GM12892 (cell line): ENCODE measurements around the gene INS.

ENCODE experiments used
- POLR2A ChIP-seq: IDR thresholded peaks from 2 replicates; pipeline ENCODE4 v1.6.1; 2011; ENCODE audit warnings: low read depth, low read length, control low read depth
- POLR2AphosphoS5 ChIP-seq: IDR thresholded peaks from 2 replicates; pipeline ENCODE4 v1.6.1; 2011; ENCODE audit warnings: low read depth, low read length, control low read depth
- TAF1 ChIP-seq: IDR thresholded peaks from 2 replicates; pipeline ENCODE4 v1.6.1; 2011; ENCODE audit warnings: low read depth, mild to moderate bottlenecking, control low read depth, low read length, borderline replicate concordance

GRCh38 chr11:2134022-2135010 is 26.7 kb downstream of the INS start:
- no peak for TF ChIP-seq POLR2AphosphoS5
- no peak for TF ChIP-seq POLR2A
- no peak for TF ChIP-seq TAF1
